Activated CD4-positive, alpha-beta T cell treated with anti-CD3 and anti-CD28 coated beads, Interleukin-2, amount 50 U/mL, for 1 hour (primary cell): ENCODE data around the gene INSL3.

Experiments
- DNase-seq: peaks from one replicate; pipeline ENCODE4 v3.0.0-alpha.2; 2020

The INSL3 gene

DNA sequence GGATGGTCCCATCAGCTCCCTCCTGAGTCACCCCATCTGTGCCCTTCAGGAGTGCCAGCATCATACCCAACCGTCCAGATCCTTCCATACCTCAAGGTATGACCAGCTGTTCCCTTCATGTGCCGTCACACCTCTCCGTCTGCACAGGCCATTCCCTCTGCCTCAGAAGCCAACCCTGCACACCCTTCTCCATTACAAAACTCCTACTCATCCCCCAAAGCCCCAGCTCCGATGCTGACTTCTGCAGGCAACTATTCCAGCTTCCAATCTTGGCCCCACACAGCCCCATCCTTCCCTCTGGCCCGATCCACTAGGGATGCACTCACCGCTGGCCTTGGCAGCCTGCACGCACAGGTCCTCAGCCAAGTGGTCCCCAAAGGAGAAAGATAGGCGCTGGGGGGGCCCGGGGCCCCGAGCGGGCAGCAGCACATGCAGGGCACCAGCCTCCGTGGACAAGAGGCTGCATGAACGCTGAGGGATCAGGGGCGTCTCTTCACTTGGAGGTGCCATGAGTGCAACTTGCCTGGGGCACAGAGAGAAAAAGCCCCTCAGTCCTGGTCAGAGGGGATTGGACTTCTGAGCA is 22.7 kb upstream of the INSL3 start:
- DNase-seq: no peak

DNA sequence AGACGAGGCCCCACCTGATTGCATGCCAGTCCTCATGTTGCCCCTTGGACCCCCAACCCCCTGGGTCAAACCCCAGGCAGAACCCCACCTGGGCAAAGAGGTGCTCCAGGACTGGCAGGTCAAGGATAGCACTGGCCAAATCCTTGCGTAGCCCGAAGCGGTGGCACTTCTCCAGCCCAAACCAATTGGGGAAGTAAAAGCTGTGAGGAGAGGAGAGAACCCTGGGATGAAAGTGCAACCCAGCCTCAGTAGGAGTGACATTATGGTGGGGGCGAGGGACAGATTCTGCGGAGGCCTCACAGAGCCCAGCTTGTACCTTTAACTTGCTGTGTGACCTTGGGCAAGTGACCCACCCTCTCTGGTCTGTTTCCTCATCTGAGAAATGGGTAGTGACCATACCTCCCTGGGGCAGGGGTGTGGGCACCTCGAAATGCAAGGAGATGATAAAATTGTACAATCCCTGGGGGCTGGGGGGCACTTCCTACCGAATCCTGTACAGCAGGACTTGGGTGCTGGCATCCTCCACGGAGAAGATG is 22.0 kb upstream of the INSL3 start:
- DNase-seq: no peak

DNA sequence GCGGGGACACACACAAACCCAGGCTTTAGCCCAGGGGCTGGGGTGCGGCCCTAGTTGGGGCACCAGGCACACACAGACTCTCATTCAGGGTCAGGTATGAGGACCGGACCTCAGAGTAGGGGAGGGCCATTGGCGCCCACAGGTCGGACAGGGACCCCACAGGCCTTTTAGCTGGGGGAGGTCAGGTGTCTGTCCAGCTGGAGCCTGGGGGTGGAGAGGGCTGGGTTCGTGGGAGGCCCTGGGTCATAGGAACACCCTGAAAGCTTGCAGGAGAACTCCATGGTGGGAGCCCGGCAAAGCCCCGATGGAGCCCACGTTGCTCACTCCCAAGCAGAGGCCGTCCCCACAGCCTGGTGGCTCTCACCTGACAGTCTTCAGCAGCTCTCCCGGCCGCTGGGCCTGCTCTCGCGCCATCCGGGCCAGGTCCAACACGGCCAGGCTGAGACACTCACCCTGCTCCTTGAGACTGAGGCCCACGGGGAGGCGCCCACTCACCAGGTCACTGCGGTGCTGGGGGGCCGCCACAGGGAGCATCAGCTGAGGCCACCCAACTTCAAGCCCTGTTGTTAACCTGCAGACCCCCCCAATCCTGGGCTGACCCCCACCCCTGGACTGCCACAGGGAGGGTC is 21.5 kb upstream of the INSL3 start:
- DNase-seq: no peak

DNA sequence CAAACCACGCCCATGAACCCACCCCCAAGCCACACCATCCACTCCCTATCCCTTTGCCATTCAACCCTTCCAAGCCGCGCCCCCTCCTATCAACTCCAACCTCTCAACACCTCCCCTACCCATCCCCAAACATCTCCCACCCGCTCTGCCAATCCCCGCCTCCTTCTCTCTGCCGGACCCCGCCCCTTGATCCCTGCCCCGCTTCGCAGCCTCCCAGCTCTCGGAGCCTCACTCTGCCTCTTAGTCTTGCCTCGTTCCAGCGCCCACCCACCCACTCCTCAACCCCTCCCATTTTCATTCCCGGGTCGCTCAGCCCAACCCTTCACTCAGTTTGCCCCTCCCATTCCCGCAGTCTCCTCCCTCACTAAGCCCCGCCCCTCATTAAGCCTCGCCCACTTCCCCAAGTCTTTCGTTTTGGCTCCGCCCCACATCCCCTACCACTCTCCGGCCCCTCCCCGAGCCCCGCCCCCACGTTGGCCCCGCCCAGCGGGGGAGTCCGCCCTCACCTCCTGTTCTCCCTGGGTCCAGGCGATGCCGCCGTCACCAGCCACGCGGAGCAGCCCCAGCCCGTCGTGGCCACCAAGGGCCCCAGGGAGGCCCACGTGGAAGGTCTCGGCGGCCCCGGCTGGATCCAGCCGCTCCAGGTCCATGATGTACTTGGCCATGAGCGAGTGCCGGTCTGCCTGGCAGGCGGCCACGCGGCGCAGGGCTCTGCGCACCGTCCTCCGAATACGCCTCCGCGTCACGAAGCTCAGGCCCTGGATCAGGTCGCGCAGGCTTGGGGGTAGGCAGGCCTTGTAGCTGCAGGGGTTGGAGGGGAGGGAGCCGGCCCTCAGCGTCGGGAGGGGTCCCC is 20.7 kb upstream of the INSL3 start:
- DNase-seq: peak; percentile 57

DNA sequence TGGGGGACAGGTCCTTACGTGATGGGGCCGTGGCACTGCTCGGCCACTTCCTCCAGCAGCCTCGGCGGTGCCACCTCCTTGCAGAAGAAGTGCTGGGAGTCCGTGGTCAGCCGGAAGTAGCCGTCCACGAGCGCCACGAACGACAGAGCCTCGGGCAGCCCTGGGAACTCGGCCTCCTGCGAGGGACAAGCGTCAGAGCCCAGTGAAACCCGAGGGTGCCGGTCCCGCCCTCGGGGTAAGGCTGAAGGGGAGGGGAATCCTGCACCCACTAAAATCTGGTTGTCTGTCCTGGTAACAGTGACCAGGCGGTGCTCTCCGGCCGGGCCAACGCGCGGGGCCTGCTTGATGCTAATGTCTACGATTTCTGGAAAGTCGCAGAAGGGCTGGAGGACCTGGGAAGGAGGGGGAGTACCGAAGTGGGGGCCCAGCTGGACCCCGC is 20.1 kb upstream of the INSL3 start:
- DNase-seq: no peak

DNA sequence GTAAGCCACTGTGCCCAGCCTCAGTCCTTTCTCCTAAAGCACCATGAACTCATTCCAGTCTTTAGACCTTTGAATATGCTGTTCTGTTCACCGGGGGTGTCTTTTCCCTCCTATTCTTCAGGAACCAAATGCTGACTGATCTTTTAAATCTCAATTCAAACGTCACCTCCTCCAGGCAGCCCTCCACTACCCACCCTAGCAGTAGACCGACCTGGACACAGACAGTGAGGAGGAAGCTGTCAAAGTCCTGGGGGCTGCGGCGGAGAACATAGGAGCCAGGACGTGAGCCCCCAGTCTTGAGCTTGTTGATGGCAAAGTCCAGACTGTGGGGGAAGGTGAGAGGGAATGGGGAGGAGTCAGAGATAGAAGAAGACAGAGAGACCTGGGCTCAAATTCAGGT is 18.7 kb upstream of the INSL3 start:
- DNase-seq: no peak

DNA sequence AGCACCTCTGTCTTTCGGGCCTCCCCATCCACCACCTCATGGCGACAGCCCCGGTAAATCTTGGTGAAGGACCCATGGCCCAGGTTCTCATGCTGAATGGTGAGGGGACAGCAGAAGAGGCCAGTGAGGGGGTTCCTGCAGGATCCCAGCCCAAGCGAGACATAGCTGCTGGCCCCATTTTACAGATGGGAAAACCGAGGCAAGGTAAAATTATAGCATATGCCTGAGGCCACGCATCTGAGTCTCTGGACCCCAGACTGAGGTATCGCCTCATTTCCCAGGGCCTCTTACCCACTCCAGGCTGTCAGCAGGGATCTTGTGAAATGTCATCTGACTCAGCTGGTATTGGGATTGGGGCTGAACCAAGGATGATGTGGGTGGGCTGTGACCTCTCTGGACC is 16.7 kb upstream of the INSL3 start:
- DNase-seq: no peak

DNA sequence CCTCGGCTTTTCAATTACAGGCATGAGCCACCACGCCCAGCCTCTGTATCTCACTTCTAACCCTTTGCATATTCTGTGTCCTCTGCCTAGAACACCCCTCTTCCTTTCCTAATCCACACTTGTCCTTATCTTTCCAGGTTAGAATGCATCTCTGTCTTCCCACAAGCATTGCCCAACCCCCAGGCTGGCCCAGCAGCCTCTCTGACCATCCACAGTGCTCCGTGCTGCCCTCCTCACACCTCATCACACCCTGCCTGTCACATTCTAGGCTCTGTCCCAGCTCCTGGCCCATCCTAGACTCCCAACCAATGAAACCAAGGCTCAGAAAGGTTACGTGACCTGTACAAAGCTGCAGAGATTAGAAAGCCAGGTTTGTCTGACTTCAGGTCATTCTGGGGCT is 15.2 kb upstream of the INSL3 start:
- DNase-seq: no peak

DNA sequence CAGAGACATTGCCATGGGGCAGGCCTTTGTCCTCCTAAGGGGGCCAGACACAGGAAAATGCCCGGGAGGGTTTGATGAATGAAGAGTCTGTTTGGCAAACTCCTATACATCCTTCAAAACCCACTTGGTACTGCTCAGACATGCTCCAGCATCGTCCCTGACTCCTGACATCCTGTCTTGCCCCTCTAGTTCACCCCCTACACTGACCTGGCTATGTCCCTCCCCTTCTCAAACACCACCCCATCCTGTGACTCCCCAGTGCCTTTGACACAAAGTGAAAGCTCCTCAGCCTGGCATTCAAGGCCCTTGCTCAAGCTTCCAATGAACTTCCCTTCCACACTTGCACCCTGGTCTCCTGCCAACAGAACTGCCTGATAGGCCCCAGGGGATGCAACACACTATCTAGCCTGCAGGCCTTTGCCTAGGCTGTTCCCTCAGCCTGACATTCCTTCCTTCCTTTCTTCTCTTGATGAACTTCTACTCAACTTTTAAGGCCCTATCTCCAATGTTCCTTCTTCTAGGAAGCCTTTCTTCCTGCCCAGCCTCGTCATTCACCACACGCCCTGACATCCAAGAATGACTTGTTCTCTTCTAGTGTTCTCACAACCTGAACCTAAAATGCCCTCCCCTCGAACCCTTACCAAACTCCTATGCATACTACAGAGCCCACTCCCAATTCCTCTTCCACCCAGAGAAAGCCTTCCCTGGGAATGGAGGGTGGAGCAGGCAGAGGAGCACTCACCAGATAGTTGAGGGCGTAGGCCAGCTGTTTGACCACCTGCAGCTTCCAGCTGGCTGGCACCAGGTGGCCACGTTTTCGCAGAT is 14.1 kb upstream of the INSL3 start:
- no peak for DNase-seq

DNA sequence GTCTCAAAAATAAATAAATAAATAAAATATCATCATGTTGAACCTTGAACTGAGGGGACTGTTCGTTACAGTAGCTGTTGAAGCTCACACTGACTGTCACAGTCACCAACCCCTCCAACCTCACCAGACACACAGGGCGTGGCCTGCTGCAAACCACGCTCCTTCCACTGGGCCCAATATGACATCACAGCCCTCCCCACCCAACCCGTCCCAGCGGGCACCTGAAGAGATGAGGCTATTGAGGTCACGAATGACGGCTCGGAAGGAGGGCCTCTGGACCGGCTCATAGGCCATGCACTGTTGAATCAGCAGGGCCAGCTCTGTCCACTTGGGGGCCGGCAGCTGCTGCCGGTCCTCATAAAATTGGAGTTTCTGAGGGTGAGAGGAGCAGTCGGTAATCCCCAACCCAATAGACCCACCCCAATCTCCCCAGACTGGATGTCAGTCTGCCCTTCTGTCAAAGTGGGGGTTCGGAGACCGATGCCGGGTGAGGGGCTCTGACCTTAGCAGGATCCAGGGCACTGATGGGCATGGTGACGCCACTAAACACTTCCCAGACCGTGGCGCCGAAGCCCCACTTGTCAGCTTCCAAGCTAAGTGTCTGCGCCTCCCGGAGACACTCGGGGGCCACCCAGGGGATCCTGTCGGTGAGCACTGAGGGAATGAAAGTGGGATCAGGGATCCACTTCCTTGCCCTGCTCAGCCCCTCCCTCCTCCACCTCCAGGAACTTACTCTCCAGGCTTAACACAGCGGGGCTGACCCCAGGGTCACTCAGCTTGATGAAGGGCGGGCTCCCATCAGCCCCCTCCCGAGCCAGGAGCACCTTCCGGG is 13.2 kb upstream of the INSL3 start:
- DNase-seq: no peak

DNA sequence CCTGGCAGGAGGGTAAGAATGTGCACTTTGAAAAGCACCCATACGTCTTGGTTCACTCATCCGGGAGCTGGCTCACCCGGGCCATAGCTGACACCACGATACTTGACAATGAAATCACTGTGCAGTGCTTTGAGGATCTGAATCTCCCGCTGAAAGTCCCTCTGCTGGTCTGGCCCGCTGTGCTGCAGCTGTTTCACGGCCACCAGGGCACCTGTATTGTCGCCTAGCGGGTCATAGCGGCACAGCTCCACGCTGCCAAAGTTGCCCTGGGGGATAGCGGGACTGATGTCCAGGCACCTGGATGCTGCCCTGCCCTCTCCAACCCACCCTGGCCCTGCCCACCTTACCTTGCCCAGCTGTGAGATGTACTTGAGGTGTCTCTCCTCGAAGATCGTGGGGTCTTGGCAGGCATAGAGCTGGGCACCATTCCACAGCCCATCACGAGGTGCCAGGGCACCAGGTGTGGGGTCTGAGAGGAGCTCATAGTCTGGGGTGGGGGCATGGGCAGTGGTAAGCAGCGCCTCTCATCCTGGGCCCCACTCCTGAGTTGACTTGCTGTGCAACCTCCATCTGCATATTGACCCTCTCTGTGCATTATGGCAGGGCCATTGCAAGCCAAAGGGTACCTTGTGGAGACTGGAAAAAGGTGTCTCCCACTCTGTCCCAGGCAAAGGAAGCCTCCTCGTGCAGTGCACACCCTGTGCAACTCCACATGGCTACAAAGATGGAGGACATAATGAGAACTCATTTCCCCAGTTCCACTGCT is 11.3 kb upstream of the INSL3 start:
- DNase-seq: no peak

DNA sequence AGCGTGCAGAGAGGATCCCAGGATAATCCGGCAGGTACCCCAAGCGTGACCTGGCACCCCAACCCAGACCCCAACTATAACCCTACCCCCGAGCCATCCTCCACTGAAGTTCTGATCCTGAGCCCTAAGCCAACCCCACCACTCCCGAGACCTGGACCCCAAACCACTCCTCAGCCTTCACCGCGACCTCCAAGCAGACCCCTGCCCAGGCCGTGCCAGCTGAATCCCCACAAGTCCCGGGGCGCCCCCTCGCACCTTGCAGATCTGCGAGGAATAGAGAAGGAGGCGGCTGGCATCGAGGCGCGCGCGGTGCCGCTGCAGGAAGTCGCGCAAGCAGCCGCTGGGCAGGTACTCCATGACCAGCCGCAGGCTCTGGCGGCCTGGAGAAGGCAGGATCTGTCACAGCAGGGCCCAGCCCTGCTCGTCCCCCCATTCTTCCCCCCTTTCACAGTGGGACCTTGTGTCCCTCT is 10.1 kb upstream of the INSL3 start:
- no peak for DNase-seq

DNA sequence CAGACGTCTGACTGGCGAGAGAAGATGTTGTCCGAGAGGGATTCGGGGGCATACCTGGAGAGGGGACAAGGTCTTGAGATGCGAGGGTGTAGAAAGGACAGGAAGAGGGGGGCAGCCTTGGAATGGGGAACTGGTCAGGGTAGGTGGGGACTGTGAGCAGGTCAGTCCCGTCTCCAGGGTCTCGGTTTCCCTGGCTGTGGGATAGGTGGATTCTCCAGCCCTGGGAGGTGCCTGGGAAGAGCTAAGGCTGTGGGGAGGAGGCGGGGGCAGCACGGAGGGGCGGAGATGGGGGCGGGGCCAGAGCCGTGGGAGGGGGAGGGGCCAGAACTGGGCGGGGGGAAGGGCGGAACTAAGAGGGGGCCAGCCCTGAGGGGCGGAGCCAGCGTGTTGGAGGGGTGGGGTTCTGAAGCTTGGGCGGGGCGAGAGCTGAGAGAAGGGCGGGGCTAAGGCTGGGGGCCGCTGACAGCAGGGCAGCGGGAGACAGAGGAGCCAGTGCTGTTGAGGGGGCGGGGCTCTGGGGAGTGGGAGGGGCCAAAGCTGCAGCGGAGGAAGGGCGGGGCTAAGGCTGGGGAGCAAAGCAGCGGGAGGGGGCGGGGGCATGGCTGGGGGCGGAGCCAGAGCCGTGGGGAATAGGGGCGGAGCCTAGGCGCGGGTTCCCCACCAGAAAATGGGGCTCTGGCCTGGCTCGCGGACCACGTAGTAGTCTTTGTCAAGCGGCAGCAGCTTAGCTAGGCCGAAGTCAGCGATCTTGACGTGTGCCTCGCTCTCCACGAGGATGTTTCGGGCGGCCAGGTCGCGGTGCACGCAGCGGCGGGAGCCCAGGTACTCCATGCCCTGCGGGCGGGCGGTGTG is 9.5 kb upstream of the INSL3 start:
- DNase-seq: peak; percentile 51

DNA sequence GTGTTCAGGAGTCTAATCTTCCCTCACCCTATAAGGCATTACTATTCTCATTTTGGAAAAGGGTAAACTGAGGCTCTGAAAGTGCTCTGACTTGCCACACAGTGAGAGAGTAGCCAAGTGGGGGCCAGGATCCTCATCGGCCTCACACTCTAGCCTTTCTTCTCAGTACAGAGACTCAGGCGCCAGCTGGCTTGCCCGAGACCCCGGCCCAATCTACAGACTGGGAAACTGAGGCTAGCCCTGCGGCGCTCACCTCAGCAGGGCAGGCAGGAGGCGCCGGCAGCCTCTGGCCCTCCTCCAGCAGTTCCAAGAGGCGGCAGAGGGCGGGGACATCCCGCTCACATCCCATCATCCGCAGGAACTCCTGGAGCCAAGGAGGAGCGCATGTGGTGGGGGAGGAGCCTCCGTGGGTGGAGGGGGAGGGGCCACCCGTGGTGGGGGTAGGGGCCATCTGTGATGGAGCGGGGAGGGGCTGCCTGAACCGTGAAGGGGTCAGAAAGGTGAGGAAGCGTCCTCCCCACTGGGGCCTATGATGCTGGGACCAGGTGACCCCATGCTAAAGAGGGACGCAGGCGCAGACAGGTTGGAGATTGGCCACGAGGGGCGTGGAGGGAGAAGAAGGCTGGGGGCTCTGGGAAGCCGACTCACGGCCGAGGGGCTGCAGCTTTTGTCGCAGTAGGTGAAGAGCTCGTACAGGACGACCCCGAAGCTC is 8.7 kb upstream of the INSL3 start:
- no peak for DNase-seq

DNA sequence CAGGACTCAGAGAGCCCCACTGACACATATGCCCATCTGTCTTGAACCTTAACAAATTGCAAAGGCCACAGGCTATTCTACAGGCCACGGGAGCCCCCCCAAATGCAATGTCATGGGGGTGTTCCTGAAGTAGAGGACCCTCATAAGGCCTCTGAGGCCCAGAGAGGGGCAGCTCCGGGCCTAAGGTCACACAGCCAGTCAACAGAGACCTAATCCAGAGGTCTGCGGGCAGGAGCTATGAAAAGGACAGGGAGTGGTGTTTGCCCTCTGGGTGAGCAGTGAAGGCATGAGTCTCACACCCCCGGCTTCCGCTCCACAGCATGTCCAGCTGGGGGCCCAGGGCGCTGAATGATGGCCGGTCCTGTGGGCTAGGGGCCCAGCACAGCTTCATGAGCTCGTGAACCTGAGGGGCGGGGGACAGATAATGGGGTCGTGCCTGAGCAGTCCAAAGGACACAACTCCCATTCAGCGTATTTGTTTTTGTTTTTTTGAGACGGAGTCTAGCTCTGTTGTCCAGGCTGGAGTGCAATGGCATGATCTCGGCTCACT is 5.3 kb upstream of the INSL3 start:
- no peak for DNase-seq

DNA sequence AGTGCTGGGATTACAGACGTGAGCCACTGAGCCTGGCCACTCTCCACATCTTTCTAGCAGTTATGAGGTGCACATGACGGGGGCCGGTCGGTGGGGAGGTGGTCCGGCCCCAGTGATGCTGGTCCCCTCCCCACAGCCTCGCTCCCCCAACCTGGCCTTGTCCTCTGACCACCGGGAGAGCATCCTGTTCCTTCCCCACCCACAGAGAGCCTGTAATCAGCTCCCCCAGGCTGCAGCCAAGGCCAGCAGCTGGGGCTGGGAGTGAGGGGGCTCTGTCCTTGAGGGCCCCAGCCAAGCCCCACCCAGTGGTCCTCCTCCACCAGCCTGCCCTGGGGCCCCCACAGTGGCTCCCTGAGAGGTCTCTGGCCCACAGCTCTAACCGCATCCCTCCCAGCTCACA is 3.0 kb upstream of the INSL3 start:
- DNase-seq: no peak

DNA sequence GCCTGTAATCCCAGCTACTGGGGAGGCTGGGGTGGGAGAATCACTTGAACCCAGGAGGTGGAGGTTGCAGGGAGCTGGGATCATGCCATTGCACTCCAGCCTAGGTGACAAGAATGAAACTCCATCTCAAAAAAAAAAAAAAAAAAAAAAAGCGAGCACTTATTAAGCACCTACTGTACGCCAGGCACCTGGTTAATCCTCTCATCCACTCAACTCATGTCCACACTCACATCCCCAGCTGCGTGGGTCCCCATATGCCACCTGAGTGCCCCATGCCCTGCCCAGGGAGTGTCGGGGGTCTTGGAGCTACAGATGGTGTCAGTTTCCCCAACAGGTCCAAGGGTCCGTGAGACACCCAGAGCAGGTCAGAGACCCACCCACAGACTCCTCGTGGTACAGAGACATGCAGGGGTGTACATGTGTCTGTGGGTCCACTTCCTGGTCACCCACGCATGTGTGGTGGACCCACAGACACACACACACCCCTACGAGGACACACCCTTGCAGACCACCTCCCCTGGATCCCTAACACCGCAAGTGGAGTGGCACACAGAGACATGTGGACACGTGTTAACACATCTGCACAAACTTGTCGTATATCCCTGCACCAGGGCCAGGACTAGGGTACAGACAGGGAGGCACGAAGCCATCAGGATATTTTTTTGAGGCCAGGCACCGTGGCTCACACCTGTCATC is 3.5 kb downstream of the INSL3 start:
- no peak for DNase-seq

DNA sequence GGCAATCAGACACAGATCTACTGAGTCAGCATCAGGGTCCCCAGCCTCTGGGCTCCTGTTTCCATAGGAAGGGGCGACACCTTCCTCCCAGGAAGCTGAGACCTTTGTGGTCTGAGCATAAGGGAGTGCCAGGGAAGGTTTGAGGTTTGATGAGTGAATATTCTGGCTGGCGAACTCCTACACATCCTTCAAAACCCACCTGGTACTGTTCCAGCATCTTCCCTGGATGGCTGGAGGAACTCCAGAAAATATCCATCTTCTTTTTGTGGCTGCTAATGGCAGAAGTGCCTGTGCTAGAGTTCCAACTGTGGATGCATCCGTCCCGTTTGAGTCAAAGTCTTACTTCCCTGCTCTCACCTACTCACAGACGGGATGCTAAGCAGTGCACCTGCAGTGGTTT is 9.2 kb downstream of the INSL3 start:
- DNase-seq: no peak

DNA sequence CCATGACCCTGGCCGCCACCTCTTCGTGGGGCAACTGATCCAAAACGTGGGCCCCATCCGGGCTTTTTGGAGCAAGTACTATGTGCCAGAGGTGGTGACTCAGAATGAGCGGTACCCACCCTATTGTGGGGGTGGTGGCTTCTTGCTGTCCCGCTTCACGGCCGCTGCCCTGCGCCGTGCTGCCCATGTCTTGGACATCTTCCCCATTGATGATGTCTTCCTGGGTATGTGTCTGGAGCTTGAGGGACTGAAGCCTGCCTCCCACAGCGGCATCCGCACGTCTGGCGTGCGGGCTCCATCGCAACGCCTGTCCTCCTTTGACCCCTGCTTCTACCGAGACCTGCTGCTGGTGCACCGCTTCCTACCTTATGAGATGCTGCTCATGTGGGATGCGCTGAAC is 9.6 kb downstream of the INSL3 start:
- no peak for DNase-seq
